GM19324 (cell line): Measurements from ENCODE around the gene HORMAD2.

Source experiments
- ATAC-seq: cut with Tn5 transposase; IDR thresholded peaks from one replicate; pipeline ENCODE4 v1.9.1; 2021; ENCODE audit warnings: mild to moderate bottlenecking, moderate library complexity; ENCODE audit not compliant: unreplicated experiment, low FRiP score

The HORMAD2 gene

GRCh38 chr22:30220338-30221012, 140.2 kb downstream of the HORMAD2 start:
- ATAC-seq, result no peak

- no peak for ATAC-seq
Observed at GRCh38 chr22:30221121-30221992, 141.1 kb downstream of the HORMAD2 start.

DNA sequence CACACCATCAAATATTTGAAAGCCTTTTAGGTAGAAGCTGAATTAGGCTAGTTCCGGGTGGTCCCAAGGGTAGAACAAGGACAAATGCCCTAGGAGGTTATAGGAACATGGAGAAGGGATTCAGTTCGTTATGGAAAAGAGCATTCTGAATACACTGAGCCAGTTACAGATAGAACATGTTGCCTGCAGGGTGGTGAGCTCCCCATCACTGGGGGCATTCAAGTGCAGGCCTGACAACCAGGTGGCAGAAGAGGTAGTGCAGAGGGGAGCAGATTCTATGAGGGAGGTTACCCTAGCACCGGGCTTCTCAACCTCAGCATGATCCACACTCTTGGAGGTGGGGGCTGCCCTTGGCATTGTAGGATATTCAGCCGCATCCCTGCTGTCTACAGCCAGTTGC, 142.1 kb downstream of the HORMAD2 start:
- no peak for ATAC-seq

- no peak for ATAC-seq
Observed at GRCh38 chr22:30223303-30223702, 143.0 kb downstream of the HORMAD2 start.

- ATAC-seq, result no peak
Observed at GRCh38 chr22:30224161-30224857, 144.0 kb downstream of the HORMAD2 start.

- no peak for ATAC-seq
Observed at GRCh38 chr22:30225220-30225927, 145.1 kb downstream of the HORMAD2 start.

DNA sequence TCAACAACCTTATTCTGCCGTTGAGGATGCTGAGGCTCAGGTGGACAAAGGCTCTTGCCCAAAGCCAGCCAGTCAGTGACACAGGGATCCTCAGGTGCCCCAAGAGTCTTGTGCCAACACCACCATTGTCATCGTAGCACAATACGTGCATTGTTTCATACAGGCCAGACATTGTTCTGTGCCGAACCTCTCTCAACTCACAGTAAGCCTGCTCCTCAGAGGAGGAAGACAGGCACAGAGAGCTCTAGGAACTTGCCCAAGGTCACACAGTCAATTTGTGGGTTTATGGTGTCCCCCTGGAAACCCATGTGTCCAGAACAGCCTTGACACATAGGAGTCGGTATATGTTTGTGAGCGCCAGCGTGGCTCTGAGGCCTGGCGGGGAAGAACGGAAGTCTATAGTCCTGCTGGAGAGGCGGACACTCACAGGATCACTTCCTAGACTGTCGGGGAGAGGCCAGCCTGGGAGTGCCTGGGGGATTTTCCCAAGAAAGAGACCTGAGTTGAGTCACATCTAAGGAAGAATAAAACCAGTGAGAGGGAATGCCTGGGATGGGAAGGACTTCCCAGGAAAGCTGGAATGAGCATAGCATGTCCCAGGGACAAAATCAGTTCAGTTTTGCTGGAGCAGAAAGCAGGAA, 146.0 kb downstream of the HORMAD2 start:
- no peak for ATAC-seq
